H1 (cell line): ENCODE results near the gene INPP5A. TPM values are rescaled to one million over a fixed set of nuclear protein-coding genes. Genes with fewer than 3 reads are reported as not detected.

Experiments used
- CTCF ChIA-PET: fragments of 300-600 bp; sonication (Branson Sonifier 250); formaldehyde crosslinking; loops from one replicate; lab custom pipeline; 2021; ENCODE audit not compliant: partially characterized antibody; lab: Charles Lee
- POLR2A ChIA-PET: fragments of 300-600 bp; sonication (Branson Sonifier 250); formaldehyde crosslinking; loops from one replicate; lab custom pipeline; 2021; ENCODE audit warnings: inconsistent platforms; ENCODE audit not compliant: partially characterized antibody; lab: Charles Lee
- DNase-seq, 2 experiments: peaks; one replicate each; pipeline versions ENCODE4 v3.0.0 to v3.0.0-alpha.2; 2010 to 2022; ENCODE audit warnings: low spot score in 2 of 2, low read depth in 1 of 2, mixed read lengths in 1 of 2
- FAIRE-seq: peaks from 2 replicates; lab custom pipeline; 2011; peaks lifted over from hg19 to GRCh38; lab: Jason Lieb, UNC
- H2AFZ ChIP-seq: 2 replicates; pipeline ENCODE4 v1.8.1; 2012; ENCODE audit warnings: low read length, inconsistent platforms
- H2AK5ac ChIP-seq: 2 replicates; pipeline ENCODE4 v1.6.1; 2013; ENCODE audit warnings: low read depth, low read length
- H2BK120ac ChIP-seq: replicated peaks from 2 replicates; pipeline ENCODE3; 2013; ENCODE audit warnings: low read depth, low read length, inconsistent platforms
- H2BK12ac ChIP-seq: 2 replicates; pipeline ENCODE4 v1.6.1; 2013; ENCODE audit warnings: low read depth, low read length
- H2BK15ac ChIP-seq: 2 replicates; pipeline ENCODE4 v1.6.1; 2013; ENCODE audit warnings: low read length
- H2BK20ac ChIP-seq: 2 replicates; pipeline ENCODE4 v1.6.1; 2013; ENCODE audit warnings: low read length
- H2BK5ac ChIP-seq: 2 replicates; pipeline ENCODE4 v1.6.1; 2013; ENCODE audit warnings: low read depth, low read length
- H3K14ac ChIP-seq: 2 replicates; pipeline ENCODE4 v1.6.1; 2013; ENCODE audit warnings: inconsistent platforms; ENCODE audit not compliant: insufficient read length
- H3K18ac ChIP-seq: 2 replicates; pipeline ENCODE4 v1.6.1; 2013; ENCODE audit warnings: low read length; ENCODE audit errors: extremely low read depth
- H3K23ac ChIP-seq: 2 replicates; pipeline ENCODE4 v1.6.1; 2013; ENCODE audit warnings: inconsistent platforms; ENCODE audit not compliant: insufficient read length
- H3K23me2 ChIP-seq: 2 replicates; pipeline ENCODE4 v1.6.1; 2013; ENCODE audit warnings: low read depth, low read length
- H3K27ac ChIP-seq: 2 replicates; pipeline ENCODE4 v1.6.1; 2011; ENCODE audit warnings: low read depth, low read length, inconsistent platforms
- H3K27me3 ChIP-seq, 4 experiments: replicated peaks in 1 of 4; 1 replicate in 1 of 4; 2 replicates in 3 of 4; pipeline versions ENCODE4 v1.6.1 to v1.8.1; 2011 to 2013; ENCODE audit warnings: low read length in 3 of 4, mild to moderate bottlenecking in 3 of 4, inconsistent platforms in 2 of 4, mixed read lengths in 2 of 4, moderate library complexity in 1 of 4; ENCODE audit not compliant: control insufficient read depth in 3 of 4, insufficient read depth in 3 of 4; ENCODE audit errors: extremely low read depth in 1 of 4
- H3K36me3 ChIP-seq, 4 experiments: 2 replicates each; pipeline versions ENCODE4 v1.6.1 to v1.8.1; 2011 to 2013; ENCODE audit warnings: mild to moderate bottlenecking in 4 of 4, low read length in 3 of 4, moderate library complexity in 2 of 4, control low read depth in 1 of 4, inconsistent platforms in 1 of 4; ENCODE audit not compliant: insufficient read depth in 4 of 4, control insufficient read depth in 2 of 4
- H3K4ac ChIP-seq: replicated peaks from 2 replicates; pipeline ENCODE3; 2013; ENCODE audit warnings: low read length, low read depth, mixed read lengths, inconsistent platforms; ENCODE audit not compliant: insufficient read length
- H3K4me1 ChIP-seq, 4 experiments: replicated peaks in 1 of 4; 1 replicate in 1 of 4; 2 replicates in 3 of 4; pipeline versions ENCODE4 v1.6.1 to v1.8.1; 2011 to 2013; ENCODE audit warnings: low read length in 3 of 4, inconsistent platforms in 2 of 4, mixed read lengths in 1 of 4; ENCODE audit not compliant: insufficient read depth in 4 of 4, control insufficient read depth in 3 of 4
- H3K4me2 ChIP-seq, 2 experiments: 2 replicates each; pipeline versions ENCODE4 v1.6.1 to v1.8.1; 2011 to 2013; ENCODE audit warnings: low read depth in 2 of 2, low read length in 2 of 2, control low read depth in 1 of 2, inconsistent platforms in 1 of 2, mild to moderate bottlenecking in 1 of 2; ENCODE audit not compliant: insufficient read depth in 1 of 2
- H3K4me3 ChIP-seq, 4 experiments: fragments of 200-600, 300-600 bp in 1 of 4; sonication (generic), shearing (Covaris generic), sonication (Bioruptor Twin) in 1 of 4; 2 replicates each; pipeline versions ENCODE4 v1.5.1 to v1.8.1; 2011 to 2016; ENCODE audit warnings: low read length in 4 of 4, low read depth in 3 of 4, control low read depth in 2 of 4, inconsistent platforms in 2 of 4, mild to moderate bottlenecking in 2 of 4, mixed read lengths in 1 of 4, moderate library complexity in 1 of 4; ENCODE audit not compliant: insufficient read depth in 2 of 4; ENCODE audit errors: extremely low read depth in 1 of 4
- H3K56ac ChIP-seq: replicated peaks from 2 replicates; pipeline ENCODE3; 2013; ENCODE audit warnings: low read depth, mild to moderate bottlenecking, mixed read lengths, low read length, inconsistent platforms; ENCODE audit not compliant: insufficient read length
- H3K79me1 ChIP-seq: 2 replicates; pipeline ENCODE4 v1.6.1; 2013; ENCODE audit warnings: low read depth, low read length, control low read depth
- H3K79me2 ChIP-seq, 2 experiments: 2 replicates each; pipeline versions ENCODE4 v1.6.1 to v1.8.1; 2012 to 2013; ENCODE audit warnings: low read length in 2 of 2, mild to moderate bottlenecking in 2 of 2, inconsistent platforms in 1 of 2; ENCODE audit not compliant: insufficient read depth in 2 of 2, control insufficient read depth in 1 of 2
- H3K9ac ChIP-seq, 4 experiments: replicated peaks in 1 of 4; 1 replicate in 1 of 4; 2 replicates in 3 of 4; pipeline versions ENCODE4 v1.6.1 to v1.8.1; 2011 to 2013; ENCODE audit warnings: low read depth in 3 of 4, low read length in 3 of 4, control low read depth in 2 of 4, mild to moderate bottlenecking in 2 of 4, moderate library complexity in 2 of 4, inconsistent platforms in 1 of 4; ENCODE audit errors: extremely low read depth in 1 of 4
- H3K9me3 ChIP-seq, 2 experiments: 2 replicates each; pipeline versions ENCODE4 v1.6.1 to v1.8.1; 2012 to 2013; ENCODE audit warnings: mild to moderate bottlenecking in 2 of 2, moderate library complexity in 2 of 2, control low read depth in 1 of 2, inconsistent platforms in 1 of 2, low read depth in 1 of 2, low read length in 1 of 2, mixed read lengths in 1 of 2; ENCODE audit not compliant: insufficient read depth in 2 of 2
- H4K20me1 ChIP-seq, 2 experiments: replicated peaks in 1 of 2; 2 replicates each; pipeline versions ENCODE3 to v1.8.1; 2011 to 2013; ENCODE audit warnings: inconsistent platforms in 2 of 2, low read length in 2 of 2, mild to moderate bottlenecking in 1 of 2; ENCODE audit not compliant: insufficient read depth in 2 of 2, control insufficient read depth in 1 of 2
- H4K5ac ChIP-seq: 2 replicates; pipeline ENCODE4 v1.6.1; 2013; ENCODE audit warnings: low read length, low read depth, mixed read lengths, inconsistent platforms; ENCODE audit not compliant: insufficient read length
- H4K8ac ChIP-seq: 2 replicates; pipeline ENCODE4 v1.8.0; 2013; ENCODE audit warnings: mild to moderate bottlenecking, moderate library complexity, low read length, inconsistent platforms; ENCODE audit not compliant: insufficient read depth; ENCODE audit errors: extremely low read depth
- H4K91ac ChIP-seq: replicated peaks from 2 replicates; pipeline ENCODE3; 2013; ENCODE audit warnings: low read length, mixed read lengths, inconsistent platforms; ENCODE audit not compliant: insufficient read length
- CBX5 ChIP-seq: fragments of 300-800, 300-1000 bp; sonication (generic); IDR thresholded peaks from 2 replicates; pipeline ENCODE4 v1.7.1; 2016; ENCODE audit warnings: antibody characterized with exemption, low read length, low read depth
- CHD2 ChIP-seq: IDR thresholded peaks from 2 replicates; pipeline ENCODE4 v1.6.1; 2012; ENCODE audit warnings: low read length, improper control_type of control experiment
- CREB1 ChIP-seq: IDR thresholded peaks from 2 replicates; pipeline ENCODE4 v1.6.1; 2012; ENCODE audit warnings: inconsistent platforms
- CTBP2 ChIP-seq: IDR thresholded peaks from 2 replicates; pipeline ENCODE4 v1.7.0; 2011; ENCODE audit warnings: borderline replicate concordance, mild to moderate bottlenecking, moderate library complexity, mixed read lengths, low read length; ENCODE audit not compliant: insufficient read depth, insufficient read length
- JUND ChIP-seq: IDR thresholded peaks from 2 replicates; pipeline ENCODE4 v1.6.1; 2011; ENCODE audit warnings: mild to moderate bottlenecking, improper control_type of control experiment, low read length
- KDM5A ChIP-seq: fragments of 200-600 bp; IDR thresholded peaks from 2 replicates; pipeline ENCODE4 v1.7.1; 2012; ENCODE audit warnings: mild to moderate bottlenecking, low read length, inconsistent platforms, mixed read lengths
- MAFK ChIP-seq: IDR thresholded peaks from 2 replicates; pipeline ENCODE4 v1.6.1; 2012; ENCODE audit warnings: low read depth, mild to moderate bottlenecking, improper control_type of control experiment, low read length
- NANOG ChIP-seq: IDR thresholded peaks from 2 replicates; pipeline ENCODE4 v1.6.1; 2011; ENCODE audit warnings: low read length, low read depth, mild to moderate bottlenecking, inconsistent platforms; ENCODE audit not compliant: insufficient read depth, poor library complexity, severe bottlenecking
- POLR2A ChIP-seq, 2 experiments: IDR thresholded peaks; 1 replicate in 1 of 2; 2 replicates in 1 of 2; pipeline ENCODE4 v1.6.1; 2011; ENCODE audit warnings: low read depth in 2 of 2, low read length in 2 of 2, mild to moderate bottlenecking in 2 of 2; ENCODE audit errors: control extremely low read depth in 1 of 2
- POLR2AphosphoS5 ChIP-seq: IDR thresholded peaks from 2 replicates; pipeline ENCODE4 v1.6.1; 2011; ENCODE audit warnings: low read depth, low read length
- POU5F1 ChIP-seq: IDR thresholded peaks from 2 replicates; pipeline ENCODE4 v1.6.1; 2011; ENCODE audit warnings: low read depth, mild to moderate bottlenecking, low read length, moderate library complexity
- RBBP5 ChIP-seq: IDR thresholded peaks from 2 replicates; pipeline ENCODE4 v1.7.1; 2012; ENCODE audit warnings: low read depth, mild to moderate bottlenecking, inconsistent platforms, low read length, moderate library complexity, borderline replicate concordance
- SP2 ChIP-seq: IDR thresholded peaks from 2 replicates; pipeline ENCODE4 v1.6.1; 2012; ENCODE audit warnings: mild to moderate bottlenecking, low read length, inconsistent platforms
- SUZ12 ChIP-seq: fragments of 200-600 bp; sonication (generic); IDR thresholded peaks from 2 replicates; pipeline ENCODE4 v1.6.1; 2012; ENCODE audit warnings: mild to moderate bottlenecking, inconsistent platforms, low read length, moderate library complexity, mixed read lengths
- USF2 ChIP-seq: IDR thresholded peaks from 2 replicates; pipeline ENCODE4 v1.6.1; 2011; ENCODE audit warnings: low read length, improper control_type of control experiment
- WGBS, 2 experiments: shearing (Covaris generic) in 1 of 2; methylation state at CpG; one replicate each; pipeline versions ENCODE4 v1.1.6 to v1.1.7; 2013 to 2015; ENCODE audit warnings: low lambda C conversion rate in 2 of 2, mixed read lengths in 2 of 2, inconsistent platforms in 1 of 2, low coverage in 1 of 2, missing lambda C conversion rate in 1 of 2; ENCODE audit not compliant: insufficient replicate concordance in 2 of 2, insufficient coverage in 1 of 2, insufficient read length in 1 of 2; ENCODE audit errors: extremely low coverage in 1 of 2, missing lambda C conversion rate in 1 of 2; 5-methylcytosine and 5-hydroxymethylcytosine counted together
- polyA plus RNA-seq, 7 experiments: library from polyadenylated mRNA; depleted of rRNA in 3 of 7; stranded (reverse) in 5 of 7; unstranded in 2 of 7; fragments of >200 nt in 5 of 7; fragments of 200-250 nt in 2 of 7; gene quantifications; 1 replicate in 5 of 7; 2 replicates in 1 of 7; 4 replicates in 1 of 7; pipeline versions ENCODE4 v1.2.1 to v1.2.3, GENCODE V29; 2011 to 2013; ENCODE audit warnings: missing spikeins in 2 of 7, mixed read lengths in 2 of 7
- total RNA-seq: library from RNA; stranded (reverse); fragmentation: NEBNext Ultra II Directional; extraction: Animal tissue kit (Norgen Biotek cat#: 25700); gene quantifications from 2 replicates; pipeline ENCODE4 v1.2.1, GENCODE V29; 2021

INPP5A gene
- total and polyA plus RNA-seq, 2 of the 8 experiments (the other 6 are each of a cell fraction or from before 2014, with no cell fraction given): 19.7 to 27.5 TPM

GRCh38 chr10:132604686-132605085 lies 67.1 kb downstream of the INPP5A start:
- ChIA-PET CTCF (no interaction called here), POLR2A (no interaction called here)
- no peak overlapping the region for H2AK5ac ChIP-seq
- no peaks in the 10 kb centered on the region for H3K4me1 ChIP-seq
- H2BK15ac ChIP-seq: no peak overlapping the region
- DNase-seq: no peak
- peaks cover 15 to 17% of the 10 kb centered on the region in 2 experiments for H3K9me3 ChIP-seq
- H3K18ac ChIP-seq: no peak overlapping the region
- H3K56ac ChIP-seq: no peak overlapping the region
- no peak overlapping the region for H2BK12ac ChIP-seq
- no peak overlapping the region for H4K8ac ChIP-seq
- no peak overlapping the region for H2BK5ac ChIP-seq
- no peaks in the 10 kb centered on the region; a peak in 1 of 7 replicates for H3K27me3 ChIP-seq
- no peak overlapping the region for H2BK20ac ChIP-seq
- H3K9ac ChIP-seq: no peak overlapping the region
- H2BK120ac ChIP-seq: no peak overlapping the region
- H3K4ac ChIP-seq: no peak overlapping the region
- no peak overlapping the region for H3K14ac ChIP-seq
- no peak overlapping the region for H4K91ac ChIP-seq
- H3K4me3 ChIP-seq: no peak overlapping the region
- no peak overlapping the region for H3K4me2 ChIP-seq
- 96% methylated on average over 3 of the region's 3 CpGs; no CpG with 5 or more reads in 1 of the 2 experiments for WGBS, 2 experiments
- no peak overlapping the region for H2AFZ ChIP-seq
- no peaks in the 10 kb centered on the region for H3K79me1 ChIP-seq
- no peak overlapping the region for H3K23ac ChIP-seq
- peaks cover 0 to 10% of the 10 kb centered on the region in 2 experiments for H4K20me1 ChIP-seq
- H3K36me3 ChIP-seq: no peaks in the 10 kb centered on the region
- FAIRE-seq: no peak
- no peak overlapping the region for H3K27ac ChIP-seq
- no peaks in the 10 kb centered on the region for H3K79me2 ChIP-seq
- H4K5ac ChIP-seq: no peak overlapping the region
- H3K23me2 ChIP-seq: no peaks in the 10 kb centered on the region
- no peak for TF ChIP-seq SP2
- TF ChIP-seq RBBP5: no peak
- no peak for TF ChIP-seq SUZ12
- TF ChIP-seq JUND: no peak
- TF ChIP-seq POLR2AphosphoS5: no peak
- TF ChIP-seq POLR2A (IDR thresholded peaks at IDR 0.05; ENCODE audit: control extremely low read depth in 1 of 2, low read depth in 2 of 2, low read length in 2 of 2): no peak
- TF ChIP-seq MAFK: no peak
- TF ChIP-seq CHD2: no peak
- no peak for TF ChIP-seq CTBP2
- no peak for TF ChIP-seq CBX5
- TF ChIP-seq POU5F1: no peak
- no peak for TF ChIP-seq NANOG
- no peak for TF ChIP-seq USF2
- TF ChIP-seq CREB1: no peak
- TF ChIP-seq KDM5A: no peak
